Loucy (cell line): Measurements from ENCODE around the gene PLEKHO2.

Experiments
- H2AFZ ChIP-seq: fragments of 200-600 bp; sonication (generic); 2 replicates; pipeline ENCODE4 v1.6.0; 2016; ENCODE audit warnings: antibody characterized with exemption, mild to moderate bottlenecking, low read length, moderate library complexity
- H3F3A ChIP-seq: fragments of 200-600 bp; 2 replicates; pipeline ENCODE4 v1.6.0; 2016; ENCODE audit warnings: antibody characterized with exemption, low read depth, mild to moderate bottlenecking
- H3K27me3 ChIP-seq: fragments of 200-600 bp; sonication (generic); 2 replicates; pipeline ENCODE4 v1.6.1; 2014; ENCODE audit warnings: low read length, mild to moderate bottlenecking; ENCODE audit not compliant: insufficient read depth, poor library complexity, severe bottlenecking
- H3K36me3 ChIP-seq: fragments of 200-600 bp; sonication (generic); 2 replicates; pipeline ENCODE4 v1.6.1; 2016; ENCODE audit warnings: low read length; ENCODE audit not compliant: insufficient read depth
- H3K4me1 ChIP-seq: fragments of 200-600 bp; sonication (generic); 2 replicates; pipeline ENCODE4 v1.5.1; 2014; ENCODE audit warnings: low read length, mild to moderate bottlenecking; ENCODE audit not compliant: insufficient read depth, poor library complexity, severe bottlenecking
- H3K4me2 ChIP-seq: fragments of 200-600 bp; sonication (generic); 2 replicates; pipeline ENCODE4 v1.6.0; 2014; ENCODE audit warnings: antibody characterized with exemption, low read length, low read depth, mild to moderate bottlenecking; ENCODE audit not compliant: poor library complexity, severe bottlenecking
- H3K4me3 ChIP-seq: fragments of 200-600 bp; sonication (generic); 2 replicates; pipeline ENCODE4 v1.5.1; 2014; ENCODE audit warnings: low read length, mild to moderate bottlenecking, mixed read lengths; ENCODE audit not compliant: poor library complexity, severe bottlenecking
- H3K79me2 ChIP-seq: fragments of 200-600 bp; sonication (generic); 2 replicates; pipeline ENCODE4 v1.6.1; 2014; ENCODE audit warnings: low read length; ENCODE audit not compliant: insufficient read depth
- H3K9ac ChIP-seq: fragments of 200-600 bp; sonication (generic); 2 replicates; pipeline ENCODE4 v1.6.0; 2014; ENCODE audit warnings: mild to moderate bottlenecking, low read depth, low read length, moderate library complexity; ENCODE audit not compliant: poor library complexity, severe bottlenecking
- H3K9me2 ChIP-seq: fragments of 200-600 bp; sonication (generic); replicated peaks from 2 replicates; pipeline ENCODE4 v1.6.1; 2016; ENCODE audit warnings: low read depth, low read length, mixed read lengths
- H3K9me3 ChIP-seq: fragments of 200-600 bp; sonication (generic); 2 replicates; pipeline ENCODE4 v1.6.1; 2014; ENCODE audit warnings: mild to moderate bottlenecking, antibody characterized with exemption, low read length, low read depth; ENCODE audit not compliant: insufficient read depth
- H4K20me1 ChIP-seq: fragments of 200-600 bp; sonication (generic); 2 replicates; pipeline ENCODE4 v1.6.0; 2014; ENCODE audit warnings: antibody characterized with exemption, low read length, mild to moderate bottlenecking; ENCODE audit not compliant: insufficient read depth, poor library complexity, severe bottlenecking
- EZH2phosphoT487 ChIP-seq: fragments of 200-600 bp; IDR thresholded peaks from 2 replicates; pipeline ENCODE4 v1.6.1; 2018; ENCODE audit warnings: antibody characterized with exemption, mild to moderate bottlenecking, moderate library complexity, borderline replicate concordance
- TF ChIP-seq, protein P1 (sequence below): fragments of 200-600 bp; sonication (generic); conservative IDR thresholded peaks from 2 replicates; pipeline ENCODE4 v1.5.1; 2014; ENCODE audit warnings: mild to moderate bottlenecking, antibody characterized with exemption, low read length

The PLEKHO2 gene

DNA sequence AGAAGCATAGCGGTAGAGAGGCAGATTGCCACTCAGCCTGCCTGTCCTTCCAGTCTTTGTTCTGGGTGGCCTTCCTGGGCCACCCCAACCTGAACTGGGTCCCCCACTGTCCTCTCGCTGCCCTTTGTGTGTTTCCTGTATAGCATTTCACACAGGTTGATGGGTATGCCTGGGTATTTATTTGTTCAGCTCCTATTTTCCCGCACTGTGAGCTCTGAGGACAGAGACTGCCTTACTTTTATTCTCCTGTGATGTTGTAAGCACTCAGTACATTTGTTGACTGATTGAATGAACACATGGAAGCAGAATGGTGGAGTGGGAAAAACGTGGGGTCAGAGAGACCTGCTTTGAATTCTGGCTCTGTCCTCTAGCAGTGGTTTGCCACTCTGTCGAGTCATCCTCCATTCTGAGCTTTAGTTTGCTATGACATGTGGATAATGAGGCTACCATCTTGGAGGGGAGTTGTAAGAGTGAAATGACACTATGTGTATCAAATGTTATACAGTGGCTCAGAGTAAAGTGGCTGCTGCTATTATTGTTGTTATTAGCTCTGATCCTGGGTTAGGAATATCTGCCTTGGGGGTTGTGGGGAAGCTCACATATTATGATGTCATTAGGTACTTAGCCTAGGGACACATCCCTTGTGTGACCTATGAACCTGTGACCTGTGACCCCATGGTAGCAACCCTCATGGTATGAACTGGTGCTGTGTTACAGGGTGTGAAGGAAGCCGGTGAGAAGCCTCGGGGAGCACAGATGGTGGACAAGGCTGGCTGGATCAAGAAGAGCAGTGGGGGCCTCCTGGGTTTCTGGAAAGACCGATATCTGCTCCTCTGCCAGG, 6.4 kb downstream of the PLEKHO2 start:
- H3F3A ChIP-seq = no peaks in the 10 kb centered on the region
- H3K9me3 ChIP-seq = no peaks in the 10 kb centered on the region
- no peaks in the 10 kb centered on the region for H3K27me3 ChIP-seq
- peaks cover 41% of the 10 kb centered on the region for H4K20me1 ChIP-seq
- H3K4me2 ChIP-seq = peak overlapping the region; percentile 95
- TF ChIP-seq, protein P1, sequence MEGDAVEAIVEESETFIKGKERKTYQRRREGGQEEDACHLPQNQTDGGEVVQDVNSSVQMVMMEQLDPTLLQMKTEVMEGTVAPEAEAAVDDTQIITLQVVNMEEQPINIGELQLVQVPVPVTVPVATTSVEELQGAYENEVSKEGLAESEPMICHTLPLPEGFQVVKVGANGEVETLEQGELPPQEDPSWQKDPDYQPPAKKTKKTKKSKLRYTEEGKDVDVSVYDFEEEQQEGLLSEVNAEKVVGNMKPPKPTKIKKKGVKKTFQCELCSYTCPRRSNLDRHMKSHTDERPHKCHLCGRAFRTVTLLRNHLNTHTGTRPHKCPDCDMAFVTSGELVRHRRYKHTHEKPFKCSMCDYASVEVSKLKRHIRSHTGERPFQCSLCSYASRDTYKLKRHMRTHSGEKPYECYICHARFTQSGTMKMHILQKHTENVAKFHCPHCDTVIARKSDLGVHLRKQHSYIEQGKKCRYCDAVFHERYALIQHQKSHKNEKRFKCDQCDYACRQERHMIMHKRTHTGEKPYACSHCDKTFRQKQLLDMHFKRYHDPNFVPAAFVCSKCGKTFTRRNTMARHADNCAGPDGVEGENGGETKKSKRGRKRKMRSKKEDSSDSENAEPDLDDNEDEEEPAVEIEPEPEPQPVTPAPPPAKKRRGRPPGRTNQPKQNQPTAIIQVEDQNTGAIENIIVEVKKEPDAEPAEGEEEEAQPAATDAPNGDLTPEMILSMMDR = no peak
- TF ChIP-seq EZH2phosphoT487 = no peak
- H3K4me3 ChIP-seq = peak overlapping the region; percentile 95
- peaks cover 50% of the 10 kb centered on the region for H3K4me1 ChIP-seq
- H3K36me3 ChIP-seq = peaks cover 16% of the 10 kb centered on the region; the same call in 1 of the 2 replicates
- H3K9ac ChIP-seq = peak overlapping the region; percentile 43
- H3K9me2 ChIP-seq = no peaks in the 10 kb centered on the region
- H3K79me2 ChIP-seq = peaks cover 89% of the 10 kb centered on the region
- H2AFZ ChIP-seq = no peak overlapping the region

DNA sequence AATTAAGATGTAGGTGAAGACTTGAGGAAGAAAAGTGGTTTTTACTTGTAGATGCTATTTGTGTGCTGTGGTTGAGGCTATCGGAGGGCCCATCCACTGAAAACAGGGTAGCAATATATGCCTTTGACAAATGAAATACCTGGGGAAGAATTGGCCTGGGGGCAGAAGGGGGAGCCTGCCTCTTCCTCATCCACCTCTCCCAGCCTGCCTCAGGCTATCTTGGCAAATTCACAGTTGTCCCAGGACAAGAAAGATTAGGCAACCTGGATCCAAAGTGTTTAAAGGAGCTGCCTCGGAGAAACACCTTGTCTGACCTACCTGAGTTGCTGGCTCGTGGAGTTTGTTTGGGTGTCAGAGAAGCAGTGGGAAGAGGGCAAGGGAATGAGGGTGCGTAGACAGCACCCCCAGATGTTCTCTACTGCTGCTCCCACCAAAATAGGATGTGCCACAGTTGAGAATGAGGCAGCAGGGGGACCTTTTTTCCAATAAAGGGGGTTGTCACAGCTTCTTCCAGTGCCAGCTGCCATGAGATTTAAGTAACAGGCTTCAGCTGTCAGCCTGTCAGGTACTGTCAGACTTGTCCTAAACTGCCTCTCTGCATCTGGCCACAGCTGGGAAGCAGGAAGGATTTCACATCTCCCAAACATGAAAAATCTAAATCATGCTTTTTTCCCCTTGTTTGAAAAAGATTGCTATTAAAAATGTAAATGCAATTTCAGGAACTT, 9.2 kb downstream of the PLEKHO2 start:
- Histone ChIP-seq H3F3A (no peaks in the 10 kb centered on the region), H3K79me2 (peaks cover 86% of the 10 kb centered on the region), H3K9ac (no peak overlapping the region), H3K36me3 (peaks cover 41% of the 10 kb centered on the region; the same call in 1 of the 2 replicates), H3K9me2 (no peaks in the 10 kb centered on the region), H3K4me3 (no peak overlapping the region), H3K9me3 (no peaks in the 10 kb centered on the region), H4K20me1 (peaks cover 22% of the 10 kb centered on the region), H3K4me2 (no peak overlapping the region), H3K27me3 (no peaks in the 10 kb centered on the region), H2AFZ (no peak overlapping the region), H3K4me1 (peaks cover 33% of the 10 kb centered on the region)
- no peak for TF ChIP-seq EZH2phosphoT487
- TF ChIP-seq, protein P1 = no peak

DNA sequence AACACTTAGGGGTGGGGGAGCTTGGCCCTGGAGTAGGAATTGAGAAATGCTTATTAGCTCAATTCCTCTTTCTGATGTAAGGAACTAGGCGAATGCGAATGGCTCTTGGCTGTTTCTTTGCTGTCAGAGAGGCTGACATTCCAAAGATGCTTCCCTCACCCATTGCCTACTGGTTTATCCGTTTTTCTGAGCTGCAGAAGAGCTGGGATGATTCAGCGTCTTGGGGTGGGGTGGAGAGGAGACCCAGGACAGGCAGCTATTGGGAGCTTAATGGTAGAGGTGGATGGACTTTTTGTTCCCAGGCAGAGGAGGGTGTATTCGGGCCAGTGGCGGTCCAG, 9.8 kb downstream of the PLEKHO2 start:
- H3K4me1 ChIP-seq = peaks cover 33% of the 10 kb centered on the region
- peaks cover 86% of the 10 kb centered on the region for H3K79me2 ChIP-seq
- H3F3A ChIP-seq = no peaks in the 10 kb centered on the region
- H3K4me3 ChIP-seq = no peak overlapping the region
- H3K4me2 ChIP-seq = no peak overlapping the region
- no peaks in the 10 kb centered on the region for H3K9me2 ChIP-seq
- H3K9me3 ChIP-seq = no peaks in the 10 kb centered on the region
- no peak overlapping the region for H3K9ac ChIP-seq
- H3K36me3 ChIP-seq = peaks cover 46% of the 10 kb centered on the region; the same call in 1 of the 2 replicates
- TF ChIP-seq EZH2phosphoT487 = no peak
- TF ChIP-seq, protein P1 = no peak
- no peak overlapping the region for H2AFZ ChIP-seq
- no peaks in the 10 kb centered on the region for H3K27me3 ChIP-seq
- peaks cover 23% of the 10 kb centered on the region for H4K20me1 ChIP-seq
